ENCODE measurements around the gene PKHD1.

The PKHD1 gene

DNA sequence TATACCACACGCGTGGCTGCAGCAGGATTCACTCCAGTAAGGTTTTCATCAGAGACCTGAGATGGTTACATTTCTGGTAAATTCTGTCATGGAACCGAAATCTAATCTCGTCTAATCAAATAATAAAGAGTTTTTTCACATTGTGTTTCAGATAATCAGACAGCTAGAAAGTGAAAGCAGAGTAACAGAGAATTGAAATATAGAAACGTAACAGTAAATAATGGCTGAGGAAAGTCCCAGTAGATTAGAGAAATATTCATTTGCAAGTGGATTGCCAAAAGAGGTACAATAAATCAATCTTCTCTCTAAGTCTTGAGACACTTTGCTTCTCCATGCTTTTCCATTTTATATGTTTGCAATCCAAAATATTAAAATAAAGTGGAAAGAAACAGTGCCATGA is 42.4 kb downstream of the PKHD1 start:
- no peak for DNase-seq

DNA sequence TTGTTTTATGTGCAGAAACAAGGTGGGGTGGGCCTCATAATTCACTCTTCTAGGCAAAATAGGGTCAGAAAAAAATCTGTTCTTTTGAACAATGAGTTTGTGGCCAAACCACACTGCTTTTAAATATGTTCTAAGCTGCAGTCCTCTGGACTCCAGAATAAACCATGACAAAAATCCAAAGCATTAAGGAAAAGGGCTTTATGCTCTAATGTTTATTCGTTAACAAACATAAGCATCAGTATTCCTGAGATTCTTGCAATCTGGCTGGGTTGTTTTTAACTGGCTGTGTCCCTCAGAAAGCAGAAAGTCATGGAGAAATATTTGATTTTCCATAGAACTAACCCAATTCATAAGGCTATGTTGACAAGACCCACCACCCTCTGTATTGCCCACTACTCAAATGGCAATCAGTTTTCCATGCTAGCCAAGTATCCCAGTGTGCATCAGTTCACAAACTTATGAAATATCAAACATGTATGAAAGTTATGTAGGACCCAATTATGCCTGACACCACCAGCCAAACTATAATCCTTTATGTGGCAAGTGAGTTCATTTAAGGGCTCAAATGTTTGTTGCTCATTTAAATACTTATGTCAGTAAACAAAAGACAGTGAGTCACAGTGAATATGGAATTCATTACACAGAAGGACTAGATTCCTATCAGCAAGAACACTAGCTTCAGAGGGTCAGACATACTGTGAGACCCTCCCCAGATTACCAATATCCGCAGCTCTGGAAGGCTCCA is 45.1 kb downstream of the PKHD1 start:
- no peak for DNase-seq

DNA sequence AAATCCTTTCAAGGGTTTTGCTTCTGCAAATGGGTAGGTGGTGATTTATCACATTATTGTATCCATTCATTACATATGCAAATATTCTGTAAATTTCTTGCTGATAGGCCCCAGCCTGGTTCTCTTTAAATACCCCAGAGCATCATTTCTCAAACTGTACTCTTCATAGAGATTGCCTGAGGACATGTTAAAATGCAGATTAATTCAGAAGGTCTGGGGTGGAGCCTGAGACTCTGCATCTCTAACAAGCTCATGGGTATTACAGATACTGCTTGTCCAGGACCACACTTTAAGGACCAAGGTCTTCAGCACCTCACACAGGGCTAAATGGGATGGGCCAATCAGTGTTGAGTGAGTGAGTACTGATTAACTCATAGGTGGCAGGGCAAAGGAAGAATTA is 46.3 kb downstream of the PKHD1 start:
- DNase-seq: no peak

DNA sequence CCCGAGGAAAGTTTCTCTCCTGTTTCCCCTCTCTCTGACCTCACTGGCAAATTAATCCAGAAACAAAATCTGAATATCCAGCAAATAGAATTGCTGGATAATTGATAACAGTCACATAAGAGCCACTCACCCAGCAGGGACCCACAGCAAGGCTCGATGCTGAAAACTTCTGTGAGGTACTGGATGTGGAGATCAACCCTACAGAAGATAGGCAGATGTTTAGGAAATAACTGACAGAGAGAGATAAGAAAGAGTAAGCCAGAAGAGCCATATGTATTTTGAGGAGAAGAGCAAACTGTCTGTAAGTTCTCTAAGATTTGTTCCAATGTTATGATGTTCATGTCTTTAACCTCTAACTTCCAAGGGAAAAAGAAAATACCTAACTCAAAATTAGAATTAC is 59.7 kb downstream of the PKHD1 start:
- DNase-seq: no peak

DNA sequence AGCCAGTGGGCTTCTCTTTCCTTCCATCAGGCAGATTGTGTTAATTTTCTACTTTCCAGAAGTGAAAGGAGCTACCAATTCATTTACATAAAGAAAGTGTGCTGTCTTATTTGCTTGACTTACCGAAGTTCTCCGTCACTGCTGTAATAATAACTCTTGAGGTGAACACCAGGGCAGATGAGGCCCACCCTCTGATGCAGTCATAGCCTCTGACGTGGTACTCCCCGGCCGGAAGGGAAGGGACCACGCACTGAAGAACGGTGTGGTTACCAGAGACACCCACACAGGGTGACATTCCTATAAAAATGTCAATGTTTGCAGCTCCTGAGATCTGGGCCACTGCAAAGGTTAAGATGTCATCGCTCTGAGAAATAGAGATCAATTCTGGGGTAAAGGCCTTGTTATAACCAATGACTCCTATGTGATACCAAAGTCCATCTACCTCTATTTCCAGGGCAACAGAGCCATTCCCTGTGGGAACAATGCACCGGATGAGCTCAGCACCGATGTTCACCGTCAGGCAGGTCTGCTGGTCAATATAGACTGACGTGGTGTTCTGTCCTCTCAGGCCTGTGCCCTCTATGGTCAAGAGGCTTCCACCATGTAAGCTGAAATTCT is 62.9 kb downstream of the PKHD1 start:
- DNase-seq: no peak

DNA sequence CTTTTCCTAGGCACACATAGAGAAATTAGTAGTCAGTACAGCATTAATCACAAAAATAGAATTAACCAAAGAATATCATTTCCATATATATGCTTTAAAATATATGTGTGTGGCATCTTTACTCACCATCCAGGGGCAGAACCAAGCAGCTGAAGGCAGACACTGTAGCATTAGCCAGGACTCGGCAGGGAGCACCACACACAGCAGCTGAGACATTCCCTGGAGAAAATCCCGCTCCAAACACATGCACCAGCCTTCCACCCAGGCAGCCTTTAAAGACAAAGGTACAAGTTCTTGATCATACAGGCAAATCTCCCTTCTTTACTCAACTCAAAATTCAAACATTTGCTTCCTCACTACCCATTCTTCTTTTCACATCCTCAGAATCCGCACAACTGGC is 64.7 kb downstream of the PKHD1 start:
- no peak for DNase-seq

DNA sequence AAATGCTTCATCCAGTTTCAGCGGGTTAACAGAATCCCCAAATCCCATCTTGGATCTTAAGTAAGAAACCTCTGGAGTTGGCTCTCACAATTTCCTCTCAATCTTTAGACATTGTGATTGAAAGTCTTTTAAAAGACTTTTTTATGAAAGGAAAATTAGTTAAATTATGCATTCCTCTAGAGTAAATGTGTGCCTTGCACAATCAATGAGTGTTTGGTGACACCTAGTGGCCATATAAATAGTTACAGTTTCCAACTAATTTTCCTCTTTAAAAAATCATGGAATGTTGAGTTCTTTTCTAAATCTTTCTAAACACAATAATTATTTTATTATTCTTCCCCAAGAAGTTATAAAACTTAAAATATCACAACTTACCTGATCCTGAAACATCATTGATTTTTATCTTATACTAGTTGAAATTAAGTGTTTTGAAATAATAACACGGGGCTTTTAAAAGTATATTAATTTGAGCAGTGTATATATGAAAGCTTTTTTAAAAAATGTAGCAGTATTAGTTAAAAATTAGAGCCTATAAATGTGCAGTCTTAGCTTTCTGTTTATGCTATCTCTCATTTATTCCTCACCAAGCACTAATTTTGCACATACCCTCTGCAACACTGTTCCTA is 66.4 kb downstream of the PKHD1 start:
- no peak for DNase-seq

DNA sequence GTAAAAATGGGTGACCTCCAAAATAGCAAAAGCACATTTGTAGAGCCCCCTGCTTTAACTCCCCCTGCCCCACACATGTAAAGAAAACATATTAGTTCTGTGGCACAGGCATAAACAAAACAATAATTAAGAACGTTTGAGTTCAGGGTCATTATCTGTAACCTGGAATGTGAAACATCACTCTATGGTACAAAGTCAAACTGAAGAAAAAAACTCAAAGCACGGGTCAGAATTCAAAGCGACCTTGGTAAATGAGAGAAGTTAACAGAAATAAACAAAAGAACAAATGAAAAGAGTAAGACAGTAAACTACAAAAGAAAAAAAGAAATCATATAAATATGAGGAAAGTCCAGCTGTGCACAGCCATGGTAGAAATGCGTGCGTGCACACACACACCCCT is 67.5 kb downstream of the PKHD1 start:
- DNase-seq: no peak

DNA sequence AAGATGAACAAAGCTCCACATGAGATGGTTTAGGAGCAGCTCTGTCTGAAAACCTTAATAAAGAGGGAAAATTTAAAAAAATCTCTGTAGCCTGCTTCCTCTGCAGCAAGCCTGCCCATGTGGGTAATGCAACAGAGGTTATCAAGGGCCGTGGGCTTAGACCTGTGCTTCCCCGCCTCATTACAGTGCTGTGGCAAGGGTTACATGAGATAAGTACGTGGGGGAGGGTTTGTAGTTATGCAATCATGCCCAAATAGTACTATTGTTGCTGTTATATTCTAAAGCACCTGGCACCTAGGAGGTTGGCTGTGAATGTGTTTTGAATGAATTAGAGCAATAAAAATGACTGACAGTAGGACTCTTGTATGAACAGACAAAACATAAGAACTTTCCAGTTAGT is 68.3 kb downstream of the PKHD1 start:
- no peak for DNase-seq

DNA sequence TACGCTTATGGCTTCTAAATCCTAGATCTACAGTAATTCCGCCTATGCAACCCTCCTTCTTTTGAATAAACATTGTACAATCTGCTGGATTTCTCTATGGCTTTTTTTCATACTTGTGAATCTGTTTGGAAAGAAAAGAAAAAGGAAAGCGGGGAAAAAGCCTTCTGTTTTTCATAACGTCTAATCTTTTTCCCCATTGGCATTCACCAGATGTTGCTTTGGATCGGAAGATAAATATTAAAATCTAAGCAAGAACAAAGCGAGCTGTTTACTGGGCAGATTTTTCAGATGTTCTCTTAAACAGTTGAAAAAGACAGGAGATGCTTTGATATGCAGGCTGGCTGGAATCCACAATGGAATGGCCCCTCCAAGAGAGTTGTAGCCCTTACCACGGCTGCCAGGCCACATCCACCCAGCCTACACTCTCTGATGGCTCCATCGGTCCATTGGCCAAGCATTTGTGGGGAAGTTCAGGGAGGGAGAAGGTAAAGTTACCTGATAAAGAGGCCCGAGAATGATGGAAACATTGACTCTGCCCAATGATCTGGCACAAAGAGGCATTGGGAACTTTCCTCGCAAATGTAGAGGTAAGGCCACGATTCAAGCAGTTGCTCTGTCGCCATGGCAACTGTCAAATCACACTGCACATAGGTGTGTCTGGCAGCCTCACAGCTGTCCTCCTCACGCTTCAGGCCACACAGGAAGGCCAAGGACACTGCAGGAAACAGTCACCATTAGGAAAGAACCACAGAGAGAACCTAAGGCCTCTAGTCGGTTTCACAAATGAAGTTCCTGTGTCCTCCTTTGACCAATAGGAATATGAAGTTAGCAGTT is 70.3 kb downstream of the PKHD1 start:
- no peak for DNase-seq

DNA sequence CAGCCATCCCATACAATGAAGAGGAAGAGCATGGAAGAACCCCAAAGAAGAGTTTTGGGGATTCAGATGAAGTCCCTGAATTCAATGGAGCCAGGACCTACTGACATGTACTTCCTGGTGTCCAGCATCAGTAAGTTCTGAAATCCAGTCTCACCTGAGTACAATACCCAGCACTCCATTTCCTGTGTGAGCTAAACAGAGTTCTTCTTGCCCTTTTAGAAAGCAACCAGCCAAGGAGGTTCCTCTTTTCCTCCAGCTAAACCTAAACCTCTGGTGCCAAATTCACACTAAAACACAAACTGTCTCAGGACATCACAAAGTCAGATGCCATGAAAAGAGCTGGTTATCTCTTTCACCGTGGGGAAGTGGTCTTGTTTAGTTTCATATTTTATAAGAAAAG is 71.5 kb downstream of the PKHD1 start:
- no peak for DNase-seq

DNA sequence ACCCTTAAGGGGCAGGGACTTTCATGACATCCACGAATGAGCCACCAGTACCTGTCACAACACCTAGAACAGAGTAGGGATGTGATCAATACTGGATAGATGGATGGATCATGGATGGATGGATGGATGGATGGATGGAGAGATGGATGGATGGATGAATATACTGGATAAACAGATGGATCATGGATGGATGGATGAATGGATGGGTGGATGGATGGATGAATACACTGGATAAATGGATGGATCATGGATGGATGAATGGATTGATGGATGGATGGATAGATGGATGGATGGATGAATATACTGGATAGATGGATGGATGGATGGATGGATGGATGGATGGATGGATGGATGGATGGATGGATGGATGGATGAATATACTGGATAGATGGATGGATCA is 73.0 kb downstream of the PKHD1 start:
- no peak for DNase-seq

DNA sequence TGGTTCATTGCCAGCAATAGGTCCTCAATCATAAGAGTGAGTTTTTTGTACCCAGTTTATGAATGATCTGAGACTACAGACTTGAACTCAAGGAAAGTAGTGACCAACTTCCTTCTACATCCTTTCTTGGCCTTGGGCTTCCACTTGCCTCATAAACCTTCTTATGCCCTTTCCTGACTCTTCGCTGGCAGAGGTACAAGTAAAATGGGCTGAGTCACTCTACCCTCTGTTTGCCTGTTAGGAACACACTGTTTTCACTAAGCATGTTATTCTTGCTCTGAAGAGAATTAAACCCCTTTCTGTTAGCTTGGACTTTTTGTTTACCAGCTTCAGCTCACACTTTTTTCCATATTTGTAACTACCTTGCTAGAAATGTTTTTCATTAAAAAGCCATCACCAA is 74.4 kb downstream of the PKHD1 start:
- no peak for DNase-seq

DNA sequence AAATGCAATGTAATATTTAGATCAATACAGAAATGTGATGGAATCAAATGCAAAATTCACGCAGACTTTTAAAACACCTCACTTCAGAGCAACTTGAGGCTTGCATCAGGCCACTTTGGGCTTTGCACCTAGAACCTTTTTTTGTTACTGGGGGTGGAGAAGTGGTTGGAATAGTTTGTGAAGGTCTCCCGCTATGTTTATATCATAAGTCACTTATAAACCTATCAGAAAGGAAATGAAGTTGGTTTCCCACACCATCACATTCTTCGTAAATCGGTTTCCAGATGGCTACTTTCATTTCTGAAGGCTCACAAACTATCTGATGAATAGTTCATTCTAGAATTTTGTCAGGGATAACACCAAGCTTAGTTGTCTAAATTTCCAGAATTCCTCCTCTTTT is 74.8 kb downstream of the PKHD1 start:
- DNase-seq: no peak

DNA sequence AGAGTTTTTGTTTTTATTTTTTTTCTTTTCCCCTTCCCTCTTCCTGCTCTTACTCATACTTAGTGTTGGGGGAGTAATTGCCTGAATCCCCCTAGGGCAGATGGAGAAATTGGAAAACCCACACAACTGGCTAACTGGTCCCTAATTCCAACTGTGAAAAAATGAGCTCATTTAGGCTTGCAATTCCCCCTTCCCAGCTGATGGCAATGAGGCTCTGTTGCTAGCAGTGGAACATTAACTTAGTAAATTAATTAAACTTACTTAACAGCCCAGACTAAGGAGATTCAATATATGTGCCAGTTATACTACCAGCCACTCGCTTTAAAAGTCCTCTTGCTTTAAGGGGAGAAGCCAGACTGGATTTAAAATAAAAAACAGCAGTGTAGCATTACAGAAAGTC is 76.6 kb downstream of the PKHD1 start:
- no peak for DNase-seq

DNA sequence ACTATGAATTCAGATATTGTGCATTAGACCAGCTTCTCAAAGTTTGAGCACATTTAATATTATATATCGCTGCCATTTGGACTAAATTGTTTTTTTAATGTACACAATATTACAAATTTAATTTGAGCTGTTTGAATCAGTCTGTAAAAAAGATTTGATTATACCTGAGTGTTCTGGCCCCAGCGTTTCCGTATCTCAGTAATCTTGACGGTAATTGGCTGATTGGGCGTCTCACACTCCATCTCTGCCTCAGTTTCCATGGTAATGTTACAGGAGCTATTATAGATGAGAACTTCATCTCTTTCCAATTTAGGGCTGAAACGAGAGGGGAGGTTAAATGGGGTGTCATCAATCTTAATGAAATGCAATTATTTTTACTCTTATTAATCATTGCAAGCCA is 77.3 kb downstream of the PKHD1 start:
- DNase-seq: no peak

DNA sequence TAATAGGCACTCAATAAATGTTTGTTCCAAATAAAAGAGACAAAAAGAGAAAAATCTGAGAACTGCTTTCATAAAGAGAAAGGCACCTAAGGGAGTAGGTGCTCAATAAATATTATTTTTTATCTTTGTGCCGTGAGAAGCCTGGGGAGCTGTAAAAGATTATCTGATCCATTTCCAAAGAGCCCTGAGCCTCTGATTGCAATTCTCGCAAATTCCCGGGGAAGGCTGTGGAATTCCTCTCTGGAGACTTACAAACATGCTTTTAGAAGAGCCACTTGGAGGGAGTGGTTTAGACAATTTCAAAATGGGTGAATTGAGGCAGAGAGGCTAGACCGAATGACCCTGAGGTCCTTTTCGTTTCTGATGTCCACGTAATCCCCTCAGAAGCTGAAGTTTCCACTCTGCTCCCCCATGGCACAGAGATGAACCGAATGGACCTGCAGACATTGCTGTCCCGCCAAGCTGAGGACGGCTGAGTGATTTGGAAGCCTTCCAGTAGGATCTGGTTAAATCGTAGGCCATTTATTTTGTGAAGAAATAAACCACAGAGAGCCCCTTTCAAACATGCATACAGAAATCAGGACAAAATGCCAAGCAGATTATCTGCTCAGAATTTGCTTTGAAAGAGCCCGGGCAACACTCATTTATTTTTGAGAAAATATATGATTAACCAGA is 77.8 kb downstream of the PKHD1 start:
- no peak for DNase-seq

DNA sequence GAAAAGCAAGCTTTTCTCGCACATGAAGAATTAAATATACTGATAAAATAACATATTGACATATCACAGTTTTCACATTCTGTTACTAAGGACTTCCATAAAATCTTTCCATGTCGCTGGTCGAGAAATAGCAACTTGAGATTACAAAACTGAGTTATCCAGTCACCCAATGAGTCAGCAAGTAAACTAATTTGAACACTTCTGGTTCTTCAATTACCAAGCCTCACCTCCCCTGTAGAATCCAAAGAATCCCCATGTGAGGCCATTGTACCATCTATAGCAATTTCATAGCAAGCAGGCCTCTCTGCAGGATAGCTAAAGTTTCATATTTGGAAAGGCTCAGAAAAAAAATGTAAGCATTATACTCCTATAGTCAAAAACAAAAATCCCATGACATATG is 87.3 kb downstream of the PKHD1 start:
- no peak for DNase-seq

DNA sequence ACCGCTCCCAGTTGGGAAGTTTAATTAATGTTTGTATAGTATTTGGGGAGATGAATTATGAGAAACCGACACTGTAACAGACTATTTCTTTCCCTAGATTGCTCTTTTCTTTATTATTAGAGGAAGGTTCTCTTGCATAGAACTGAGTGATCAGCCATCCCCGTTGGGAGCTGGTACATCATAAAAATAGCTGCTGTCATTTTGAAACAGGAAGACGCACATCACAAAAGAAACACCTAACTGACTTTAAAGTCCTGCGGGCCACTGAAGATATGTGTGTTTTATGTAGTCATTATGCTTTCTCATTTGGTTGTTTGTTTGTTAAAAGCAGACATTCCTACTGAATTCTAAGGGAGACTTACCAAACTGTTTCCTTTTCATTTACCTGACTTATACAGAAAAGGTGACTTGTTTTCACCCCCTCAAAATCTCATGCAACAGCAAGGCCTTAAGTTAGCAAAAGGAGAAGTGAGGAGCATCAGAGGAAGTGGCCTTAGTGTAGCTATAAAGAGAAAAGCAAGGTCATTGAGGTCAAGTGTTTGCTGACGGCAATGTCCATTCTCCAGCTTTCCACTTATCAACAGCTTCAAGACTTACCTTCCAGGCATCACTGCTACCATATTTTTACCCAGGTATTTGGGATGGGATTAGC is 91.0 kb downstream of the PKHD1 start:
- no peak for DNase-seq

DNA sequence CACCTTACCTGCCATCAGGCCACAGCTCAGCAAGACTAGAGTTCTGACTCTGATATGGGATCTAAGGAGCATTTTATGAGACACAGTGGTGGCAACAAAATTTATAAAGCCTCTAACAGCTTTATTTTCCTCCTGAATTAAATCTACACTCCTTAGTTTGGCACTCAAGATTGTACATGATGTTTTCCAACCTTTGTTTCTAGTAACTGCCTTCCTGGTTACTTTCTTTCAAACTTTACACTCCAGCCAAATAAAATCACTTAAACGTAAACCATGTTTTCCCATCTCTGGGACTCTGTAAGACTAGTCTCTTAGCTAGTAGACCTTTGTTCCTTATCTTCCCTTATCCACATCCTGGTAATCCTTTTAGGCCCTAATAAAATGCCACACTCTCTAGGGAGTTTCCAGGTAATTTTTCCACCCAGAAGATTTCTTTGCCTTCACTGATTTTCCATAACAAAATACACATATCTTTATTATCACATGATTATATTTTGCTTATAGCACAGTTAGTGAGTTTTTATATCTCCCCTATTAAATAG is 92.1 kb downstream of the PKHD1 start:
- no peak for DNase-seq

DNA sequence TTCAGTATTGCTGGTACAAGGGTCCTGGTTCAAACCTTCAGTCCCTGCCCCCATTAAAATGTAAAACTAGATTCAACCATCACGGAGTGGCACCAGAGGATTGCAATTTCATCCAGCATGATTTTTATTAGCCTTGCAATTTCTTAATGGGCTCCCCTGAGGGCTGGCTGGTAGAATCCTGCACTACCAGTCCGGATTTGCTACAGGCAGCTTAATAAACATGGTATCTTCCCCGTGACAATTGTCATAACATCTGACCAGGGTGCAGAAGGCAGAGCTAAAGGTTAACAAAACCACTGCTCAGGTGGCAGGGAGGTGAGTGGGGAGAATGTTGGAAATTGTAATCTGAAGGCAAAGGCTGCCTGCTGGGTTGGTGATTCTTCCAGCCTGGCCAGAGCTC is 94.5 kb downstream of the PKHD1 start:
- DNase-seq: no peak

DNA sequence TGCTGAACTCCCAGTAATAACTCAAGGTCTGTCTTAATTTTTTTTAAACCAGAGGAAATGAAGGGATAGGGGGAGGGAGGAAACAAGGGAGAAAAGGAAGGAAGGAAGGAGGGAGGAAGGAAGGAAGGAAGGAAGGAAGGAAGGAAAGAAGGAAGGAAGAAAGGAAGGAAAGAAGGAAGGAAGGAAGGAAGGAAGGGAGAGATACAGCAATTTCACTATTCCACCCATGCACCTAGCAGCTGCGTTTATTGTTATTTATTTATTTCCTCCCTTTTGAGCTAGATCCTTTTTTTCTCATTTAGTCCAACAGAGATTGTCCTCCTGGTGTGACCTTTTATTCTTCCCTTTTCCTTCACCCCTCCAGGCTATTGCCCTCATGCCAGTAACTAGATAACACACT is 97.6 kb downstream of the PKHD1 start:
- no peak for DNase-seq

Data from SHP77 treated with DMSO at 0.1 percent for 48 hours (cell line).